ENCODE results near the gene KCP.

Gene KCP

DNA sequence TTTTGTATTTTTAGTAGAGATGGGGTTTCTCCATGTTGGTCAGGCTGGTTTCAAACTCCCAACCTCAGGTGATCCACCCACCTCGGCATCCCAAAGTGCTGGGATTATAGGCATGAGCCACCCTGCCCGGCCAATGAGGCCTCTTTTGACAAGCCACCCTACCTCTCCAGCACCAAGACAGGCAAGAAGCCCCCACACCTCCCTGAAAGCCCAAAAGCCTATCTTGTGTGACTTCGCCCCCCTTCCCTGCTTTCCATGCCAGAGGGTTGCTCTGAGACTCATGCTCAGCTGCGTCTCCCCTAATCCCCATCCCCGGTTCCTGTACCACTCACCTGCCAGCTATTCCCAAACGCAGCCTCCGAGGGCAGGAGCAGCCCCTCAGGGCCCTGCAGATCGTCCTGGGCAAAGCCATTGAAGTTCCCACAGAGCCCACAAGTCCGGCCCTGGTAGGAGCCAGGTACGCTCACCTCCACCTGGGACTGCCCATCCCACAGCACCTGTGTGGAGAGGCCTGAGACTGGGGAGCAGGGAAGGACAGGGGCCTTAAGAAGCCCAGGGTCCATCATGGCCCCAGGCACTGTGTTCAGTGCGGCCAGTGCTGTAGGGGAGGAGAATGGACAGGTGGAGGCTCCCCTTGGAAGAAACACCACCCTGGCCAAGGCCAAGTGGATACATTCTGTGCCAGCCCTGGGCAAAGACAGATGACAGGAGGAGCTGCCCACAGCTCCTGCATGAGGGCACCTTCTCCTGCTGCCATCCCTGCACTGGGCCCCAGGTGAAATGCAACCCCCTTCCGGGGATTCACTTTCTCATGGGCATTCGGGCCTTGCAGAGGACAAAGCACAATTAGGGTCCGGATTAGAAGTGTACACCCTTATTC is 32.0 kb downstream of the KCP start:
- no peak for TF ChIP-seq CTCF (conservative IDR thresholded peaks at IDR 0.05; ENCODE audit: low read depth, low read length)
- no peak for DNase-seq (ENCODE audit: low read depth)
- no peak overlapping the region for H3K4me3 ChIP-seq (ENCODE audit: low read depth, low read length)

GRCh38 chr7:128877756-128878120 is 32.8 kb downstream of the KCP start:
- no peak for DNase-seq (ENCODE audit: low read depth)
- no peak overlapping the region for H3K4me3 ChIP-seq (ENCODE audit: low read depth, low read length)
- no peak for TF ChIP-seq CTCF (conservative IDR thresholded peaks at IDR 0.05; ENCODE audit: low read depth, low read length)

- no peak for DNase-seq (ENCODE audit: low read depth)
These were observed 33.3 kb downstream of the KCP start for GRCh38 chr7:128876978-128877755.

GRCh38 chr7:128876586-128876977 is 33.9 kb downstream of the KCP start:
- no peak overlapping the region for H3K4me3 ChIP-seq (ENCODE audit: low read depth, low read length)
- no peak for TF ChIP-seq CTCF (conservative IDR thresholded peaks at IDR 0.05; ENCODE audit: low read depth, low read length)
- no peak for DNase-seq (ENCODE audit: low read depth)

More at GRCh38 chr7:128876978-128877755, 33.3 kb downstream of the KCP start:
- no peak for TF ChIP-seq CTCF (conservative IDR thresholded peaks at IDR 0.05; ENCODE audit: low read depth, low read length)
- no peak overlapping the region for H3K4me3 ChIP-seq (ENCODE audit: low read depth, low read length)

DNA sequence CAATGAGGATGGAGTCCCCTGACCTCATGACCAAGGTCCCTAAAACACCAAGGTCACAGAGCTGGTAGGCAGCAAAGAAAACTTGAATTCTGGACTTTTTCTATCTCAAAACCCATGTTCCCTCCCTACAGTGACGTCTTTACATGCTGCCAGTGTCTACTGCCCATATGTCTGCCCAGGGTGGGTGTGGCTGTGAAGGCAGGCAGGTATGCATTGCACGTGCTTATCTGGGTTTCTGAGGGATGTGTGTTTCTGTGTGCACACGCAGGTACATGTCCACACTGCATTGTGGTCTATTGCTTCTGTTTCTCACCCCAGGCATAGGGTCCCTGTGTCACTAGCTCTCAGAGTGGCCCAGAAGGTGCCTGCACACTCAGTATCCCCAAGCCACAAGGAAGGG is 34.4 kb downstream of the KCP start:
- H3K4me3 ChIP-seq (ENCODE audit: low read depth, low read length): no peak overlapping the region
- TF ChIP-seq CTCF (conservative IDR thresholded peaks at IDR 0.05; ENCODE audit: low read depth, low read length): no peak
- no peak for DNase-seq (ENCODE audit: low read depth)

DNA sequence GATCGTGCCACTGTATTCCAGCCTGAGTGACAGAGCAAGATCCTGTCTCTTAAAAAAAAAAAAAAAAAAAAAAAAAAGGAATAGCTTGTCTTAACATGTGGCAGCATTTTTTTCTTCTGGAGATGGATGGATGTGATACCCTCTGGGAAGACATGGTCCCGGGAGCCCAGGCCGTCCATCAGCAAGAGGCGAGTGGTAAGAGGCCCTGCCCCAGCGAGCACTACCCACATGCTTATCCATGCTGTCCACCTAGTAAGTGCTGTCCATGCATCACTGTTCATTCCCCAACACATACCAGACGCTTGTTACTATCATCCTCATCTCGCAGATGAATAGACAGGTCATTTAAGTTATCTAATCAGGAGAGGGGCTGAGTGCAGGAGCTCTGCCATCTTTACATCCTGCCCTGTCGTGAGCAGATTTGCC is 35.0 kb downstream of the KCP start:
- TF ChIP-seq CTCF (conservative IDR thresholded peaks at IDR 0.05; ENCODE audit: low read depth, low read length): no peak
- H3K4me3 ChIP-seq (ENCODE audit: low read depth, low read length): no peak overlapping the region
- DNase-seq (ENCODE audit: low read depth): no peak

Data from choroid plexus epithelial cell (primary cell).